ENCODE measurements around the gene CACNG4. TPM values are rescaled to one million over a fixed set of nuclear protein-coding genes. Genes with fewer than 3 reads are reported as not detected.

The CACNG4 gene
- total RNA-seq, 1 donor from 2014 or later, result not detected

GRCh38 chr17:67041941-67042899 lies 77.7 kb downstream of the CACNG4 start:
- no peaks in the 10 kb centered on the region for H3K36me3 ChIP-seq (ENCODE audit: control insufficient read depth, insufficient read depth, low read length)
- no peak for DNase-seq (ENCODE audit: low read depth)
- TF ChIP-seq, protein P1, sequence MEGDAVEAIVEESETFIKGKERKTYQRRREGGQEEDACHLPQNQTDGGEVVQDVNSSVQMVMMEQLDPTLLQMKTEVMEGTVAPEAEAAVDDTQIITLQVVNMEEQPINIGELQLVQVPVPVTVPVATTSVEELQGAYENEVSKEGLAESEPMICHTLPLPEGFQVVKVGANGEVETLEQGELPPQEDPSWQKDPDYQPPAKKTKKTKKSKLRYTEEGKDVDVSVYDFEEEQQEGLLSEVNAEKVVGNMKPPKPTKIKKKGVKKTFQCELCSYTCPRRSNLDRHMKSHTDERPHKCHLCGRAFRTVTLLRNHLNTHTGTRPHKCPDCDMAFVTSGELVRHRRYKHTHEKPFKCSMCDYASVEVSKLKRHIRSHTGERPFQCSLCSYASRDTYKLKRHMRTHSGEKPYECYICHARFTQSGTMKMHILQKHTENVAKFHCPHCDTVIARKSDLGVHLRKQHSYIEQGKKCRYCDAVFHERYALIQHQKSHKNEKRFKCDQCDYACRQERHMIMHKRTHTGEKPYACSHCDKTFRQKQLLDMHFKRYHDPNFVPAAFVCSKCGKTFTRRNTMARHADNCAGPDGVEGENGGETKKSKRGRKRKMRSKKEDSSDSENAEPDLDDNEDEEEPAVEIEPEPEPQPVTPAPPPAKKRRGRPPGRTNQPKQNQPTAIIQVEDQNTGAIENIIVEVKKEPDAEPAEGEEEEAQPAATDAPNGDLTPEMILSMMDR (IDR thresholded peaks at IDR 0.05; ENCODE audit: insufficient read depth, low read length, severe bottlenecking), result no peak
- no peak overlapping the region for H3K4me3 ChIP-seq (ENCODE audit: low read depth, low read length)
- no peak for FAIRE-seq
- no peaks in the 10 kb centered on the region for H3K27me3 ChIP-seq (ENCODE audit: control insufficient read depth, insufficient read depth, low read length)

DNA sequence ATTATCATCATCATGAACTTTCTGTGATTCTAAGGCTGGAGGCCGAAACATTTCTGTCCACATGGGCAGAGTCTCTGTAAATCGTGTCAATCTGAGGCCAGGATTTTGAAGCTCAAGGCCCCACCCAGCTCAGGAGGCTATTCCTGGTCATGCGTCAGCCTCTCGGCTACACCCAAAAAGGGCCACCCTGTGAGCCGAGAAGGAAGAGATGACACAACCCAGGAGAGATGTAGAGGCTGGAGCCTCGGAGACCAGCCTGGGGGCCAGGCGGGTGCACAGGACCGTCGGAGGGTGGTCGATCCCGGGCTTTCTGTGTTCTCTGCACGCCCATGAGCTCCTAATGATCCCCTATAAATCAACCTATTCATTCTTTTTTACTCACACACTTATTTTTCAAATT lies 78.8 kb downstream of the CACNG4 start:
- TF ChIP-seq, protein P1 (IDR thresholded peaks at IDR 0.05; ENCODE audit: insufficient read depth, low read length, severe bottlenecking), result no peak
- DNase-seq (ENCODE audit: low read depth) (no peak), FAIRE-seq (no peak)
- Histone ChIP-seq H3K36me3 (ENCODE audit: control insufficient read depth, insufficient read depth, low read length) (no peaks in the 10 kb centered on the region), H3K27me3 (ENCODE audit: control insufficient read depth, insufficient read depth, low read length) (no peaks in the 10 kb centered on the region), H3K4me3 (ENCODE audit: low read depth, low read length) (no peak overlapping the region)

- no peak for FAIRE-seq
- Histone ChIP-seq H3K36me3 (ENCODE audit: control insufficient read depth, insufficient read depth, low read length) (no peaks in the 10 kb centered on the region), H3K27me3 (ENCODE audit: control insufficient read depth, insufficient read depth, low read length) (no peaks in the 10 kb centered on the region), H3K4me3 (ENCODE audit: low read depth, low read length) (no peak within 1 kb of the TSS)
- no peak for DNase-seq (ENCODE audit: low read depth)
- TF ChIP-seq, protein P1 (IDR thresholded peaks at IDR 0.05; ENCODE audit: insufficient read depth, low read length, severe bottlenecking), result no peak
These were observed 79.7 kb downstream of the CACNG4 start, which contains the start of gene CACNG1 for GRCh38 chr17:67044016-67044772. TSS of gene CACNG1 (plus strand) at chr17:67044554. CDS start at chr17:67044661, 107 bp downstream.

GRCh38 chr17:67044940-67045339 lies 80.4 kb downstream of the CACNG4 start:
- FAIRE-seq, result no peak

GRCh38 chr17:67046398-67046797 lies 81.9 kb downstream of the CACNG4 start:
- DNase-seq (ENCODE audit: low read depth) (no peak), FAIRE-seq (no peak)
- H3K36me3 ChIP-seq (ENCODE audit: control insufficient read depth, insufficient read depth, low read length), result no peaks in the 10 kb centered on the region
- no peaks in the 10 kb centered on the region for H3K27me3 ChIP-seq (ENCODE audit: control insufficient read depth, insufficient read depth, low read length)
- TF ChIP-seq, protein P1 (IDR thresholded peaks at IDR 0.05; ENCODE audit: insufficient read depth, low read length, severe bottlenecking), result no peak
- H3K4me3 ChIP-seq (ENCODE audit: low read depth, low read length), result no peak overlapping the region

More at GRCh38 chr17:67044940-67045339, 80.4 kb downstream of the CACNG4 start:
- TF ChIP-seq, protein P1 (IDR thresholded peaks at IDR 0.05; ENCODE audit: insufficient read depth, low read length, severe bottlenecking), result no peak
- no peaks in the 10 kb centered on the region for H3K36me3 ChIP-seq (ENCODE audit: control insufficient read depth, insufficient read depth, low read length)
- H3K27me3 ChIP-seq (ENCODE audit: control insufficient read depth, insufficient read depth, low read length), result no peaks in the 10 kb centered on the region
- no peak overlapping the region for H3K4me3 ChIP-seq (ENCODE audit: low read depth, low read length)
- DNase-seq (ENCODE audit: low read depth), result no peak
